GM18520 (cell line): ENCODE measurements around the gene UST.
A peak's percentile ranks its signal among the peaks of the same experiment; 100 is the strongest.
"Not testable (repeated sequence)": the region's sequence is repeated elsewhere in the genome, so short reads cannot be mapped to it uniquely, and the experiment has no call there.

ENCODE experiments used
- ATAC-seq: cut with Tn5 transposase; IDR thresholded peaks from one replicate; pipeline ENCODE4 v1.9.1; 2021; ENCODE audit not compliant: unreplicated experiment

Gene UST

DNA sequence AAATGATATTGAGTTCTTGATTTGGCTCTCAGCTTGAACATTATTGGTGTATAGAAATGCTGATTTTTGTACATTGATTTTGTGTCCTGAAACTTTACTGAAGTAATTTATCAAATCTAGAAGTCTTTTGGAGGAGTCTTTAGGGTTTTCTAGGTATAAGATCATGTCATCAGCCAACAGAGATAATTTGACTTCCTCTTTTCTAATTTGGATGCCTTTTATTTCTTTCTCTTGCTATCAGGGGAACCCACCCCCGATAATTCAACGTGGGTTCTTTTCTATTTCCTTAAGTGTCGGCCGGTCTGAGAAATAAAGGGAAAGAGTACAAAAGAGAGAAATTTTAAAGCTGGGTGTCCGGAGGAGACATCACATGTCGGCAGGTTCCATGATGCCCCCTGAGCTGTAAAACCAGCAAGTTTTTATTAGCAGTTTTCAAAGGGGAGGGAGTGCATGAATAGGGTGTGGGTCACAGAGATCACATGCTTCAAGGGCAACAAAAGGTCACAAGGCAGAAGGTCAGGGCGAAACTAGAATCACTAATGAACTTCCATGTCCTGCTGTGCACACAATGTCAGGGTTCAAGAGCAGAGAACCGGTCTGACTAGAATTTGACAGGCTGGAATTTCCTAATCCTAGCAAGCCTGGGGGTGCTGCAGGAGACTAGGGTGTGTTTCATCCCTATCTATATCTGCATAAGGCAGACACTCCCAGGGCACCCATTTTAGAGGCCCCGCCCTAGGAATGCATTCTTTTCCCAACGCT lies 17.6 kb downstream of the UST start:
- not testable (repeated sequence) for ATAC-seq

DNA sequence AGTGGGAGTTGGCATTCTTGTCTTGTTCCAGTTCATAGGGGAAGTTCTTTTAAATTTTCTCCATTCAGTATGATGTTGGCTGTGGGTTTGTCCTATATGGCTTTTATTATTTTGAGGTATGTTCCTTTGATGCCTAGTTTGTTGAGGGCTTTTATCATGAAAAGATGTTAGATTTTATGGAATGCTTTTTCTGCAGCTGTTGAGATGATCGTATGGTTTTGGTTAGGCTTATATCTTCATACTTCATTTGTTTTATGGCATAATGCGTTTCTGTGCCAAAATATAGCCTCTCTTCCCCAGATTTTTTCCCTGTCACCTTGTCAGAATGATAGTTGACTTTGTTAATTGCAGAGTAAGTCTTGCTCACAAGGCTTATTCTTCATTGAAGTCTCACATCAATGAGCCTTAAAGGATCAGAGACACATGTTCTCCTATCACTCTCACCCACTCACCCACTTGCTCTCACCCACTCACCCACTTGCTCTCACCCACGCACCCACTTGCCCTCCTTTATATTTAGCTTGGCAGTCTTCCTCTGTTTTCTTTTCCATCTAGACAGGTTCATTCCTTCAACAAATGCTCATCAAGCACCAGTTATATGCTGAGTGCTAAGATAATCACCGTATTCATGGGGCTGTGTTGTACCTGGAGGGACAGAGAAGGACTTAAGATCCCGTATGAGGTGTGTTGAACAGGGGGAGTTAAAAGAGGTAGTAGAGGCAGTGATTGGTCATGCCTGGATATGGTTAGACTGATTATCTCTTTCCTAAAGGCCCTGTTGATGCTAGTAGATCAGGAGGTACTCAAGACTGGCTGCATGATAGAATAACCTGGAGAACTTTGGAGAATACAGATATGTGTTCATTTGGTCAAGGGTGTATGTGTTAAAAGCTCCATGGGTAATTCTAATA lies 19.3 kb downstream of the UST start:
- no peak for ATAC-seq

DNA sequence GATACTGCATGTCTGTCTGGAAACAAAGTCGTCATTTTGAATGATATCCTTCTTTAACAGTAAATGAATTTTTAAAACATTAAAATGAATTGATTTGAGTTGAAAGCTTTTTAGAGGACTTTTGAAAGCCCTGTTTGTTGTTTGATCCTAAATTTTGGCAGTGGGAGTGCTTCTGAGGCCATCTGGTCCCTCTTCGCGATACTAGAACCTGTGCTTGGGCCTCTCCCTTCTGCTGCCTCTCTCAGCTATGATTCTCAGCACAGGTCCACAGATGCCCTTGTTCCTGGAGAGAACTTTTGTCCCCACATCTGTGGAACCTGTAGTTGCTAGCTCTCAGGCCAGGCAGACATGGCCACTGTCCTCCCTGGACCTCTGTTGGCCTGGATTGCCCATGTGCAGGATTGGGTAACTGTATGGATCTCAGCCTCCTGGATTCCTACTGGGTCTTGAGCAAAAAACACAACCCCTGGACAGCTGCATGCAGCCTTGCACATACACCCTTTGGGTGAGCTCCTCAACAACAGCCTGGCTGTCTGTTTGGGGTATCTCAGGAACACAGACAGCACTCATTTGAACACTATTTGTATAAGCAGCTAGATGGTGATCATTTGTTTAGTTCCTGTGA lies 21.9 kb downstream of the UST start:
- no peak for ATAC-seq

GRCh38 chr6:148769304-148769968 lies 22.6 kb downstream of the UST start:
- no peak for ATAC-seq

DNA sequence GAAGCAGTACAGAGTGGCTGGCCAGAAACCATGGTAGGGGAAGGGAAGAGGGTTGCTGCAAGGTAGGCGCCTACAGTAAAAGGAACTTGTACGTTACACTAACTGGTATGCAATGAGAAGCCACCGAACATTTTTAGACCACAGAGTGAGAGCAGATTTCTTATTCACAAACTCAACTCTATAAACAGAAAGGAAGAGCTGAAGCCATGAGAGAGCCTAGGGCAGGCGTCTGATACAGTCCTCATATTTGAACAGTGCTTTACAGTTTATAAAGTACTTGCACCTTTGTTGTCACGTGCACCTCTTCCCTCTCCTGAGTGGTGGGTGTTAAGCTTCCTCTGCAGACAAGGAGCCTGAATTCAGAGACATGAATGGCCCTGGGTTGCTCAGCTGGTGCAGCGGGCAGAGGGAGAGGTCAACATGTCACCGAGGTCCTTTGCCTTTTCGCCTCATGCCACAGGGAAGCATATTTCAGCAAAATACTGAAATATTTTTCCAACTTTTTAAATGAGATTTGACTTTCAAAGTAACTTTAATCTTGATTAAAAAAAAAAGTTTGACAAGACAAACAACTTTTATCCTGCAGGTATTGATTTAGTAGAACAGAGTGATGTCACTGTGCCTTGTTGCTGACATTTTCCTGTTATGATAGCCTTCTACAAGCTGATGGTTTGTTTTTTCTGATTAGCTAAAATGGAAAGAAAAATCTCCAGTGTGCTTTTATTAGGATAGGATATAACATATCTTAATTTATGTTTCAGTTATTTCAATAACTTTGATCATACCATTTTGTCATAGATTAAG lies 23.8 kb downstream of the UST start:
- ATAC-seq, result no peak

DNA sequence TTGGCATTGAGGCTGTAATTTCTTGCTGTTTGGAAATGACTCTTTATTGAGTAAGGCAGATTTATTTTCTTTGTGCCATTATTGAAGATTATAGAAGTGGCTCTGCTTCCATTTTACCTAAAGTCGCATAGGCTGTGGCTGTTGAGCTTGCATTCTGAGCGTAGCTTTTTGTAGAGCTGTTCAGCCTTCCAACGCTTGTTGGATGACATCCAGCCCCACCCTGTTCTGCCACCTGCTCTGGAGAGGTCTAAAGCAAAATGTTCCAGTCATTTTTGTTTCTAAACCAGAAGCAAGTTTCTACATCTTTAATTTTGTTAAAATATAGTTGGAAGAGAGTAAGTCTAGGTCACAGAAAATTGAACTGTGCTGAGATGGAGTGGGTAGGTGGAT lies 24.4 kb downstream of the UST start:
- no peak for ATAC-seq

DNA sequence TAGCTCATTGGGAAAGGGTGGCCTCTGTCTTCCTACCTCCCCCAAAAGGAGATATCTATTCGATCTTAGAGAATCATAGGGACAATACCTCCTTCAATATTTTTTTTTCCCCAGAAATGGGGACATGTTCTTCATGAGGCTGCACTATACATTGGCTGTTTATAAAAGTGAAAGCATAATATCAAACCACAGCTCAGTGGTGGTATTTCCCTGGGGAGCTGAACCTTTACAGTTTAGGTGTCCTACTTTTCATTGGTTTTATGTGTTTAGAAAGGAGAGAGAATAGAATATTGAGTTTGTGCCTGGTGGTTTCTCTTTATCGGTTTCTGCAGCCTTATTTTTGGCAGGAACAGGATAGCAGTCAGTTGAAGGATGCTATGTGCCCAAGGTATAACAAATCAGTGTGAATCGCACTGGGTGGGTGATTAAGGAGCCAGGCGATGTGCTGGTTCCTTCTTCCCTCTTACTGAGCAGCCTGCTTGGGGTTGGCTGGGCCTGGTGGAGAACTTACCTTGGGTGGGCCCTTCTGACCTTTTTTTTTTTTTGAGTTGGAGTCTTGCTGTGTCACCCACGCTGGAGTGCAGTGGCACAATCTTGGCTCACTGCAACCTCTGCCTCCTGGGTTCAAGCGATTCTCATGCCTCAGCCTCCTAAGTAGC lies 25.2 kb downstream of the UST start:
- ATAC-seq, result no peak

DNA sequence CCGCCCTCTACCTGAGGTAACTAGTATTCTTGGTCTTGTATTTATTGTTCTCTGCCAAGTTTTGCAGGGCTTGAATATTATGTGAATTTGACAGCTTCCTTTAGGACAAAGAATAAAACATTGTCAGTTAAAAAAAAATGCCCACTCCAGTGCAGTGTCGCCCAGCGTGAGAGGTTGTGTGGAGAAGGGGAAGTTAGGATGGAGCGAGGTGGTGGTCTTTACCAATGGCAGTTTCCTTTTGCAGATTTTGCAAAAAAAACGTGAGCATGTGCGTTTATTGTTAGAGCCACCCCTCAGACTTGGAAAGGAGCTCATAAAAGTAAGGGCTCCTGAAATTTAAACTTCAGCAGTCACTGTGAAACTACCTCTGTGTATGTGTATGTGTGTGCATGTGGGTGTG lies 28.3 kb downstream of the UST start:
- ATAC-seq, result no peak

DNA sequence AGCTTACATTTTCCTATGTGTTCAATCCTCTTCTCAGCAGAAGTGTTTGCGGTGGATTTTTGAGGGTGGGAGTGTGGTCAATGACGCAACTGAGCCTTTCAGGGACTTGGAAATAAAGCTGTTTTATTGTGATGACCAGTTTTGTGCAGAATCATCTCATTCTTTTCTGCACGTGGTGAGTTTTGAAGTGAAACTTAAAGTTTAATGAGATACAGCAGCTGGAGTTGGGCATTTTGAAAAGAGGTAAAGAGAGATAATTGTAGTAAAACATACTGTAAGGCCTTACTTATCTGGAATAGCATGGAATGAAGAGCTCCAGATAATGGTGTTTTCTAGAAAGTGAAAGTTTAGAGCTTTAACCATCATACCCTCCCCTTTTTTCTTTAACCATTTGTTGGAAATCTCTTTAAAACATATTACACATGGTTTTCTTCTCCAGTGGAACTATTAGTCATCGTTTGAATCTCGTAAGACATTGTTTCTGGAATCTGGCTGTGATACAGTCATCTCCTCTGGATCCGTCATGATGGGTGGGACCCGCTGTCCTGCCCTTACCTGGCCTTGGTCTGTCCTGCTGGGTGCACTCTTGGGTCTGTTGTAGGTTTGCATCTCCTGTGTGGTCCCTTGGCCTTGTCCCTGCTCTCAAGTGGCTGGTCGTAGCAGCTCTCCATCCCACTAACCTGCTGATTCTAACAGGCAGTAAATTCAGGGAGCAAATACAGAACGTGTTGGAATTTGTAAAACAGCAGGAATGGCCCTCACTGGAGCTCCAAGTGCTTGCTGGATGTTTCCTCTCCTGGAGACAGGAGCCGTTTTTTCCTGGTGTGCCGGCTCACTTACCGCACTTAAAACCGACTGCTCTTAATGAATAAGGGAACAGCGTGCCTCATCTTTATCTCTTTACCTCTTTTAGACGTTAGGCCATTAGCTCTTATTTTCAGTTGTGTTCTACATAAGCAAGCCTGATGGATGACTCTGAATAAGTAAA lies 29.8 kb downstream of the UST start:
- ATAC-seq, result no peak

DNA sequence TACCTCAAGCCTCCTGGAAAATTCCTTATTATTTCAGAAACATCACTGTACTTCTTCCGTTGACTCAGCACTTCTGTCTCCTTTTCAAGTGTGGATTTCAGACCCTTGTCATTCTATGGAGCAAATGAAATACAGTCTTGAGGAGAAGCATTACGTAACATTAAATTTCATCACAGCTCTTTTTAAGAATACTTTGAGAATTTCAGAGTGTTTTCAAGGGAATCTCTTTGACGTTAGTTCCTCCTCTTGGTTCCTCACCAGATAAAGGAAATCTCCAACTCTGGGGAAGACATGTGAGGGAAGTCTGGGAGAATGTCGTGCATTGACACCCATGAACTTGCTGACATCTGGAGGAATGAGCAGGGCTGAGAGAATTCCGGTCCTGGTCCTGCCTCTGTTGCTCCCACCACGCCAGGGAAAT lies 32.3 kb downstream of the UST start:
- no peak for ATAC-seq

GRCh38 chr6:148780423-148780822 lies 33.6 kb downstream of the UST start:
- ATAC-seq, result not testable (repeated sequence)

DNA sequence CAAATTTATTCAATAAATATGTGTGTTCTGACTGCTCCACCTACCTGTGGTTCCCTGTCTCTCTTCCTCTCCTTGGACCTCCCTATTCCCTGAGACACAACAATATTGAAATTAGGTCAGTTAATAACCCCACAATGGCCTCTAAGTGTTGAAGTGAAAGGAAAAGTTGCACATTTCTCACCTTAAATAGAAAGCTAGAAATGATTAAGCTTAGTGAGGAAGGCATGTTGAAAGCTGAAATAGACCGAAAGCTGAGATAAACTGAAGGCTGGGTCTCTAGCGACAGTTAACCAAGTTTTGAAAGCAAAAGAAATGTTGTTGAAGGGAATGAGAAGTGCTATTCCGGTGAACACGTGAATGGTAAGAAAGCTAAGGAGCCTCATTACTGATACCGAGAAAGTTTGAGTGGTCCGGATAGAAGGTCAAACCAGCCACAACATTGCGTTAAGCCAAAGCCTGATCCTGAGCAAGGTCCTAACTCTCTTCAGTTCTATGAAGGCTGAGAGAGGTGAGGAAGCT lies 34.1 kb downstream of the UST start:
- peak; percentile 80 for ATAC-seq

GRCh38 chr6:148789948-148790347 lies 43.1 kb downstream of the UST start:
- ATAC-seq, result no peak

DNA sequence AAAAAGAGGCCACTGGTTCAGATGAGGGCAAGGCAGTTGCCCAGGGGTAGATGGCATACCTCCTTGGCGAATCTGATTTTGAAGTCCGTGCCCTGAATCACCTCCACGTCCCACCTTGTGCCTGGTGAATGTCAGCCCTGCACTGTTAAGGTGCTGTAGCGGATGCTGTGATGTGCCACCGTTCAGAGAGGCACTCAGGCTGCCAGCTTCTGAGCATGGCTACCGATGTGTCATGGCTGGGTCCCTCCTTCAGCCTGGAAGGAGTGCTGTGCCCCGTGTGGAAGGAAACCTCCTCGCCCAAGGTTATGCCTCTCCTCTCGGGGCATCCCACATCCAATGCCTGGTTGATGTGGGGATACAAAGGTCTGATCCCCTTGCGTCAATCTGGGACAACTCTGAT lies 43.6 kb downstream of the UST start:
- no peak for ATAC-seq

DNA sequence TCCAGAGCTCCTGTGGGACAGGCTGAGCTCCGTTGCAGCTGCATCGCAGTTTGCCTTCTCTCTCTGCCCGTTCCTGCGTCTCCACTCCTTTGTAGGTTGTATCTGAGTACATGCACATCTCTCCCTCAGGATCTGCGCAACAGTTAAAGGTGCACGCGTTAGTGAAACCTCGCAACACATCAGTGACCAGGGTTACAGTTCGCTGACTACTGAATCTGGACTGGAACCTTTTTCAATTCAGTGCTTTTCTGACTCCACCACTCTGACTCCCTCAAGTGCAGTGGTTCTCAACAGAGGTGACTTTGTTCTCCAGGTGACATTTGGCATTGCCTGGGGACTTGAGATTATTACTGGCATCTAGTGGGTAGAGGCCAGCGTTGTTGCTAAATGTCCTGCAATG lies 44.0 kb downstream of the UST start:
- ATAC-seq, result no peak

DNA sequence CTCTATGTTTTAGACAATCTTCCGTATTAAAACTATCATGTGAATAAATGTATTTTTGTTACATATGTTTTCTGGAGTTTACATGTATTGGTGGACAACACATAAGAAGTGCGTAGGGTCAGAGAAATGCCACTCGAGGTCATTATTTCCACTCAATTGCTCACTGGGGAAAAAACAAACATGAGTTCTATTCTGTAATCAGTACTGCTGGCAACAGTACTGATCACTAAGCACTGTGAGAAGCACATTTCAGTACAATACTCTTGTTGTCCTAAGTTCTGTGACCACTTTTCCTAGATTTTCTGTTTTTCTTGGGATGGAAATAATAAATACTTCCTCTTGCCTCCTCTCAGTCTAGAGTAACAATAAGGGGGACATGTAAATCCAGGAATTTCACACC lies 44.5 kb downstream of the UST start:
- no peak for ATAC-seq

- no peak for ATAC-seq
Observed at GRCh38 chr6:148793721-148794120, 46.9 kb downstream of the UST start.

GRCh38 chr6:148794797-148795196 lies 48.0 kb downstream of the UST start:
- no peak for ATAC-seq
